ENCODE results near the gene SNX7.

Gene SNX7

GRCh38 chr1:98792123-98792522 lies 130.6 kb downstream of the SNX7 start:
- Histone ChIP-seq H3K27me3 (replicated peaks; ENCODE audit: control insufficient read depth, insufficient read depth, low read length) (no peaks in the 10 kb centered on the region), H3K4me3 (replicated peaks; ENCODE audit: low read depth, low read length) (no peak overlapping the region), H3K36me3 (ENCODE audit: control insufficient read depth, insufficient read depth, low read length) (no peaks in the 10 kb centered on the region)
- TF ChIP-seq CTCF (IDR thresholded peaks at IDR 0.05; ENCODE audit: insufficient read depth, low read length, poor library complexity, severe bottlenecking) = no peak
- DNase-seq (ENCODE audit: extremely low read depth, insufficient read length) = no peak

- TF ChIP-seq CTCF (IDR thresholded peaks at IDR 0.05; ENCODE audit: insufficient read depth, low read length, poor library complexity, severe bottlenecking) = no peak
- H3K36me3 ChIP-seq (ENCODE audit: control insufficient read depth, insufficient read depth, low read length) = no peaks in the 10 kb centered on the region
- no peak for DNase-seq (ENCODE audit: extremely low read depth, insufficient read length)
- H3K27me3 ChIP-seq (replicated peaks; ENCODE audit: control insufficient read depth, insufficient read depth, low read length) = no peaks in the 10 kb centered on the region
- H3K4me3 ChIP-seq (replicated peaks; ENCODE audit: low read depth, low read length) = no peak overlapping the region
Observed at GRCh38 chr1:98793136-98793535, 131.6 kb downstream of the SNX7 start.

- TF ChIP-seq CTCF (IDR thresholded peaks at IDR 0.05; ENCODE audit: insufficient read depth, low read length, poor library complexity, severe bottlenecking) = peak; percentile 74
- no peaks in the 10 kb centered on the region for H3K36me3 ChIP-seq (ENCODE audit: control insufficient read depth, insufficient read depth, low read length)
Observed at GRCh38 chr1:98794196-98794886, 132.8 kb downstream of the SNX7 start.

GRCh38 chr1:98796049-98796448 lies 134.5 kb downstream of the SNX7 start:
- no peak for TF ChIP-seq CTCF (IDR thresholded peaks at IDR 0.05; ENCODE audit: insufficient read depth, low read length, poor library complexity, severe bottlenecking)
- H3K27me3 ChIP-seq (replicated peaks; ENCODE audit: control insufficient read depth, insufficient read depth, low read length) = no peaks in the 10 kb centered on the region
- DNase-seq (ENCODE audit: extremely low read depth, insufficient read length) = no peak

More at GRCh38 chr1:98794196-98794886, 132.8 kb downstream of the SNX7 start:
- no peak for DNase-seq (ENCODE audit: extremely low read depth, insufficient read length)
- no peak overlapping the region for H3K4me3 ChIP-seq (replicated peaks; ENCODE audit: low read depth, low read length)
- H3K27me3 ChIP-seq (replicated peaks; ENCODE audit: control insufficient read depth, insufficient read depth, low read length) = no peaks in the 10 kb centered on the region

GRCh38 chr1:98797506-98797905 lies 136.0 kb downstream of the SNX7 start:
- no peaks in the 10 kb centered on the region for H3K27me3 ChIP-seq (replicated peaks; ENCODE audit: control insufficient read depth, insufficient read depth, low read length)
- no peak for TF ChIP-seq CTCF (IDR thresholded peaks at IDR 0.05; ENCODE audit: insufficient read depth, low read length, poor library complexity, severe bottlenecking)
- DNase-seq (ENCODE audit: extremely low read depth, insufficient read length) = no peak
- H3K36me3 ChIP-seq (ENCODE audit: control insufficient read depth, insufficient read depth, low read length) = no peaks in the 10 kb centered on the region
- H3K4me3 ChIP-seq (replicated peaks; ENCODE audit: low read depth, low read length) = no peak overlapping the region

More at GRCh38 chr1:98796049-98796448, 134.5 kb downstream of the SNX7 start:
- no peak overlapping the region for H3K4me3 ChIP-seq (replicated peaks; ENCODE audit: low read depth, low read length)
- no peaks in the 10 kb centered on the region for H3K36me3 ChIP-seq (ENCODE audit: control insufficient read depth, insufficient read depth, low read length)
